GM10847 (cell line): ENCODE data around the gene FNDC1.

Experiments
- POLR2A ChIP-seq: IDR thresholded peaks from 2 replicates; pipeline ENCODE4 v1.6.1; 2011; ENCODE audit not compliant: insufficient read length; ENCODE audit errors: extremely low read depth

The FNDC1 gene

GRCh38 chr6:159169193-159169555 is at the start of gene FNDC1:
TSS of gene FNDC1 (plus strand) at chr6:159169400. CDS start at chr6:159169597, 197 bp downstream.
- no peak for TF ChIP-seq POLR2A

- no peak for TF ChIP-seq POLR2A
These were observed 49.4 kb upstream of the FNDC1 start for GRCh38 chr6:159119791-159120190.

DNA sequence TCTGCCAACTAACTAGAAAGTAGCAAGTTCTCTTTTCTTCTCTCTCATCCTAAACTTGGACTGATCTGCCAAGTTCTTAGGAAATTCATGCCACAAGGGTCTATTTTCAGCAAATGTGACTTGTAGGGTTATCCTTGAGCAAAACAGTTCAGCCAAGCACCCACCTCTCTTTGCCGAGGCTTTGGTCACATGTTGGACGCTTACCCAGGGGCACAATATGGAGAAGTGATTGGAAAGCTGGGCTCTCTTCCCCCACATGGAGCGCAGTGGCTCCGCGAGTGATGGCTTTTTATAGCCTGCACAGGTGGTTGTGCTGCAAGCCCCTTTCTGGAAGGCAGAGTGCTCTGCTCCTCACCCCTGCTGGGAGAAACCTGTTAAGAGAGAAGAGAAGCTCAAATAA is 47.7 kb upstream of the FNDC1 start:
- TF ChIP-seq POLR2A, result no peak

DNA sequence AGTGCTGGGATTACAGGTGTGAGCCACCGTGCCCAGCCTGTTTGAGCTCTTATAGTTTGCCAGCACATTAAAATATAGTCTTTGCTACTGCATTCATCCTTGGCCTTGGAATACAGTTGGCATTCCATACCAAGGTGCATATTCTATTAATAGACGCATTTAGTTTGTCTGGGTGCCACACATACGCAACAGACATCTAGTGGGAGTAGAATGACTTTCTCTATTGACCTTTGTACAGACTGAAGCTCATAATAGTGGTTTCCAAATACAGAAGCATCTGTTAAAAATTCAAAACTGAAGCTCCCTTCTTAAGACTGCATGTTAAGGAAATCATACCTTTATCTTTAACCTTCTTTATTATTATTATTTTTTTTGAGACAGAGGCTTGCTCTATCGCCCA is 46.7 kb upstream of the FNDC1 start:
- no peak for TF ChIP-seq POLR2A

- TF ChIP-seq POLR2A, result no peak
These were observed 44.1 kb upstream of the FNDC1 start for GRCh38 chr6:159125014-159125609.

DNA sequence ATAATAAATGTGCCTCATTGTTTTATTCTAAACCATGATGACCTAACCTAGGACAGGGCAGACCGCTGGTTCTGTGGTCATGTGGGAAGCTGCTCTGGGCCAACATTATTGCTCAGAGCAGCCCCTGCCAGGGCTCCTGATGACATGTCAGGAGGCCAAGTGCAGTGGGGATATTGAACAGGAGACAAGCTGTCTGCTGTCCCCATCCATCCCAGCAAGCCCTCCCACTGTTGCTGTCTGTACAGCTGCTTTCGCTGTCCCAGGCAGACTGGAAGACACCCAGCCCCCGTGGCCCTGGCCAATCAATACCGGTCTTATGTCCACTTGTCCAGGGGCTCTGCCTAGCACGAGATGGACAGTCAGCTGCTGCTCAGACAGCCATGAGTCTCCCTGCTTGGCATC is 43.2 kb upstream of the FNDC1 start:
- TF ChIP-seq POLR2A, result no peak

DNA sequence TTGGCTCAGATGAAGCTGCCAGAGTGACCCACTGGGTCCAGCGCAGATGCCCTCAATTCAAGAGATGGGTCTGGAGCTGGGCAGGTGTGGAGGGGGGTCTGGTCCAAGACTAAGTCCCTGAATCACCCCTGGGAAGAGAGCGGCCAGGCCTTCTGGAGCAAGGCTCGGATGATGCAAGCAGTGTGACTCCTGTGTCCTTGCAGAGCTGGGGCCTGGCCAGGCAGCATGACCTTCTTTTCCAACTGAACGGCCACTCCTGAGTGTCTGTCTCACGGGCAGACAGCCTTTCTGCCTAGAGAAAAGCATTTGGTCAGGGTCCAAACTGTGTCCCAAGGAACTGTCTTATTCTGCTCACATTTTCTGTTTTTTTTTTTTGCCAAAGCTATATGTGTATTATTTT is 42.6 kb upstream of the FNDC1 start:
- no peak for TF ChIP-seq POLR2A

DNA sequence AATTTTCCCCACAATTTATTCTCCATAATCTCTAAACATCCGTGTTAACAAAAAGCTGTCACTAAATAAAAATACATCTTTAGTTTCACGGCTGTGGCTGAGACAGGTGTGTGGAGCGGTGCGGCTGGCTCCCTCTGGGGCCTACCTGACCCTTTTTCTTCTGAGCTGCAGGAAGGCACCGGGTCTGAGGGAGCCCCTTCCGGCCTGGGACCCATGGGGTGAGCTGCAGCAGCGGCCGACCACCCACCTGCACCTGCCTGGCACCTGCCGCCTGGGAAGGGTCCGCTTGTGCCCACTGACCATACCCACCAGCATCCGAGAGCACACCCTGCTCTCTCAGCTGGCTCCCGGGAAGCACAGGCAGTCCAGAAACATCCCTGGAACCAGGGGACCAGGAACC is 41.5 kb upstream of the FNDC1 start:
- no peak for TF ChIP-seq POLR2A

DNA sequence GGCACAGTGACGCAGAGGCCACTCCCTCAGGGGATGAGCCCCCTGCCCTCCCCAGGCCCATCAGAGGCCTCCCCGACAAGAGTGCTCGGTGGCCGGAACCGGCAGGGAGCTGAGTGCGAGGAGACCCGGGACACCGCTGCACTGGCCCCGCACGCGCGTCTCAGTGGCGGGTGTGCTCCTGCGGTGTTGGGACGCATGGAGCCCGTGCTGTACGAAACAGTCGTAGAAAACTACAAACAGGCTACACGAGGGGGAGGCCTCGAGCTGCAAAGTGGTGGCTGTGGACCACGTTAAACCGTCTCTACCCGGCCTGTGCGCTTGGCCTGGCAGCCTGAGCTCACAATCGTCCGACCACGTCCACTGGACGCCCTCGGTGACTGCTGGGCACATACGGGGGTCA is 40.2 kb upstream of the FNDC1 start:
- no peak for TF ChIP-seq POLR2A

DNA sequence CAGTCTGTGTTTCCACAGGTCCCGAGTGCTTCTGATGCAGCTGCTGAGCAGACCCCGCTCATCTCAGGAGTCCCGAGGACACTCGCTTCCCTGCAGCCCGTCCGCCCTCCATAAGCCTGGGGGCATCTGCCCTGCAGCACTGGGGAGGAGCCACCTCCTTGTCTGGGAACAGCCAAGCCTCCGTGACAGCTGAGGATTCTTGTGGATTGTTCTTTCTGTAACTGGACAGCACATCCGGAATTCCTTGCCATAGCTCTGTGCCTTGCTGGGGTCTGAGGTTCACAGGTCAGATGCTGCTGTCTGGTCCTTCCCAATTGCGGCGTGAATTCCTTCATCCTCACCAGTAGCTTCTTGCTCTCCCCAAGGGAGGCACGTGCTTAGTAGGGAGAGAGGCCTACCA is 38.4 kb upstream of the FNDC1 start:
- TF ChIP-seq POLR2A, result no peak

DNA sequence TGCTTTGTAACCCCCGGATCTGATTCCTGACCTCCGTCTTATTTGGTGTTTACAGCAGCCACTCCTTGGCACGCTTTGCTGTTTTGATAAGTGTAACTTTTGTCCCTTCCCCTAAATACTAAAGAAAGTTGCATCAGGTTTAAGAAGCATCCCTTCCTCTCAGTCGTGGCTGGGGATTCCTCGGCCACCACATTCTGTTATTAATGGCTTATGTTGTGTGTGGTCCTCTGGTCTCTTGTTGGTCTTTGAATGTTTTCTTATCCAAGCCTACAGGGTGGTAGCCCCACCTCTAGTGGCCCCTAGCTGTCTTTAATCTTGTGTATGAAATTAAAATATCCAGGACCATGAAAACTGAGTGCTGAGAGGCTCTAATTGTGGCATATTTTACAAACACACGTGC is 37.5 kb upstream of the FNDC1 start:
- no peak for TF ChIP-seq POLR2A

DNA sequence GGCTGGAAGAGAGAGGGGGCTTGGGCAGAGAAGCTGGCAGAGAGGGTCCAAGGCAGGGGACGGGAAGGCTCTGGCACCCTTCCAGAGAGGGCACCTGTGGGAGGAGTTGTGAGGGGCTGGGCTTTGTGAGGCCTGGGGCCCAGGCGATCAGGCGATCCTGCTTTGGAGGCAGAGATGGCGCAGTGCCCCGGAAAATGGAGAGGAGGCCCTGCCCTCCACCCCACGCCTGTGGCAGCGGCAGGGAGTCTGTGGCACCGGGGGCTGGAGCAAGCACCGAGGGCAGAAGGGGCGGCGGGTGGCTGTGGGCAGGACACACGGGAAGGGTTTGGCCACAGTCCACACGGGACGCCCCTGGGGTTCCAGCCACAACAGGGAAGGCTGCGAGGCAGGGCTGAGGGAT is 36.5 kb upstream of the FNDC1 start:
- TF ChIP-seq POLR2A, result no peak

DNA sequence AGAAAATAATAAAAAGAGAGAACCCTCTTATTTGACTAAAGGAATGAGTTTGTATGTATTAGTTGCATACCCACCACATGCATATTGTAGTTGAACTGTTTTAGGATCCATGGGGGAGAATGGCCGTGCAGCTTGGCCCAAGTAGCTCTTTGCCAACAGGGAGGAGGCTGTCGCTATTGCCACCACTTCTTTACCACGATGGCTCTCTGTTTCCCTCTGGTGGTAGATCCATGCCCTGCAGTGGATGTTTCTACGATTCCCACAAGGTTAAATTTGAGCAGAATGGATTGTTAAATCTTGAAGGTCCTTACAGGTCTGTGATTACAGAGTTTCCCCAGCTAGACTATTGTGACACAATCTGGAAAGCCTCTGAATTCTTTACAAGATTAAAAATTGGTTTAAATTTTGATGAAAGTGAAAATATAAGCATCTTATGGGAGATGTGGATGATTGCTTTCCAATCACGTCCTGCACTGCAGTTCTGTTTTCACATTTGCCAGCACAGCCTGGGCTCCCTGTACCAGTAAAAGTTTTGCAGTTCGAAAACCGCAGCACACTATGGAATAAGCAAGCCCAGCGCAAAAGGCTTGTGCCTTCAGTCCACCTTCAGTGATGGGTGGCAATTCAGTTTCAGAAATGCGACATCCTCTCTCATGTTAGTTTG is 34.4 kb upstream of the FNDC1 start:
- no peak for TF ChIP-seq POLR2A

- TF ChIP-seq POLR2A, result no peak
These were observed 31.5 kb upstream of the FNDC1 start for GRCh38 chr6:159137676-159138075.

GRCh38 chr6:159142531-159142930 is 26.7 kb upstream of the FNDC1 start:
- no peak for TF ChIP-seq POLR2A

DNA sequence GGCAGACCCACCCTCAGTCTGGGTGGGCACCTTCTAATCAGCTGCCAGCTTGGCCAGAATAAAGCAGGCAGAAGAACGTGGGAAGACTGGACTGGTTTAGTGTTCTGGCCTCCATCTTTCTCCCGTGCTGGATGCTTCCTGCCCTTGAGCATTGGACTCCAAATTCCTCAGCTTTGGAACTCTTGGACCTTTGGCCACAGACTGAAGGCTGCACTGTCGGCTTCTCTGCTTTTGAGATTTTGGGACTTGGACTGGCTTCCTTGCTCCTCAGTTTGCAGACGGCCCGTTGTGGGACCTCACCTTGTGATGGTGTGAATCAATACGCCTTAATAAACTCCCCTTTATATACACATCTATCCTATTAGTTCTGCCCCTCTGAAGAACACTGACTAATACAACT is 20.6 kb upstream of the FNDC1 start:
- no peak for TF ChIP-seq POLR2A

DNA sequence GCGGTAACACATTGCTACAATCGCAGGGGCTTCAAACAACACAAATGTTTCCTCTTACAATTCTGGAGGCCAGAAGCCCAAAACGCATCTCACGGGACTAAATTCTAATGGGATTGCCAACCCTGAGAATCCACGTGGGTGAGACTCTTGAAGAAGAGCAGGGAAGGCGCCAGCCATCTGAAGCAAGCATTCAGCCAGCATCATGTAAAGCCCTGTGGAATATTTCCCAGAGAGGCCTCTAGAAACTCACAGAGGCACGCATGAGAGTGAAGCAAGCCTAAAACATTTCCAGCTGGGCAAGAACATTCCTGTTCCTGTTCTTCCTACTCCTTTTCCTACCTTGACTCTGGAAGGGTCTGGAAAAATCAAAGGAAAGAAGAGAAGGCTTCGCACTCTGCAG is 19.6 kb upstream of the FNDC1 start:
- no peak for TF ChIP-seq POLR2A
